ENCODE measurements around the gene LPCAT2. TPM values are rescaled to one million over a fixed set of nuclear protein-coding genes. Genes with fewer than 3 reads are reported as not detected.
"Not testable (repeated sequence)": the region's sequence is repeated elsewhere in the genome, so short reads cannot be mapped to it uniquely, and the experiment has no call there.

Gene LPCAT2
- total RNA-seq, 1 donor from 2014 or later = 11.3 TPM

DNA sequence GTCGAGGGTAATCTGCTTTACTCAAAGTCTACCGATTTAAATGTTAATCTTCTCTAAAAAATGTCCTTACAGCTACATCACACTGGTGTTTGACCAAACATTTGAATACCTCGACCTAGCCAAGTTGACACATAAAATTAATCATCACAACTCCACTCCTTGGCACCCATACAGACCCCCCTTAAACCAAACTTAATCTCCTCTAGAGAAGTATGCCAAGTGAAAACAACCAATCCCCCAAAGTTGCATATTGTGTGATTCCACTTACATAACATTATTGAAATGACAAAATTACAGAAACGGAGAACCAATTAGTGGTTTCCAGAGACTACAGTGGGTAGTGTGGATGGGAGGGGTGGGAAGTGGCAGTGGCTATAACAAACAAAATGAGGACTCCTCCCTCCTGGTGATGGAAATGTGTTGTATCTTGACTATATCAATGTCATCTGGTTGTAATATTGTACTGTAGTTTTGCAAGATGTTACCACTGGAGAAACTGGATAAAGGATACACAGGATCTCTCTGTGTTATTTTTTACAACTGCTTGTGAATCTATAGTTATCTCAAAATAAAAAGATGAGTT is 97.0 kb downstream of the LPCAT2 start:
- no peak for DNase-seq (ENCODE audit: extremely low spot score in 2 of 2)
- Histone ChIP-seq H3K27me3 (no peaks in the 10 kb centered on the region), H3K4me1 (no peaks in the 10 kb centered on the region), H3K36me3 (no peaks in the 10 kb centered on the region), H3K4me3 (no peak overlapping the region), H3K9me3 (no peaks in the 10 kb centered on the region), H3K27ac (no peak overlapping the region)
- TF ChIP-seq CTCF (IDR thresholded peaks at IDR 0.05) = no peak
- no peak for TF ChIP-seq POLR2AphosphoS5 (IDR thresholded peaks at IDR 0.05; ENCODE audit: insufficient read depth in 1 of 2, low read depth in 1 of 2)
- TF ChIP-seq POLR2A (IDR thresholded peaks at IDR 0.05) = no peak
- intact Hi-C loops (cut with DNase I) = loop anchor here (5.0 kb wide), 1 partner anchor 236 kb away; no protein-coding TSS in a partner anchor

DNA sequence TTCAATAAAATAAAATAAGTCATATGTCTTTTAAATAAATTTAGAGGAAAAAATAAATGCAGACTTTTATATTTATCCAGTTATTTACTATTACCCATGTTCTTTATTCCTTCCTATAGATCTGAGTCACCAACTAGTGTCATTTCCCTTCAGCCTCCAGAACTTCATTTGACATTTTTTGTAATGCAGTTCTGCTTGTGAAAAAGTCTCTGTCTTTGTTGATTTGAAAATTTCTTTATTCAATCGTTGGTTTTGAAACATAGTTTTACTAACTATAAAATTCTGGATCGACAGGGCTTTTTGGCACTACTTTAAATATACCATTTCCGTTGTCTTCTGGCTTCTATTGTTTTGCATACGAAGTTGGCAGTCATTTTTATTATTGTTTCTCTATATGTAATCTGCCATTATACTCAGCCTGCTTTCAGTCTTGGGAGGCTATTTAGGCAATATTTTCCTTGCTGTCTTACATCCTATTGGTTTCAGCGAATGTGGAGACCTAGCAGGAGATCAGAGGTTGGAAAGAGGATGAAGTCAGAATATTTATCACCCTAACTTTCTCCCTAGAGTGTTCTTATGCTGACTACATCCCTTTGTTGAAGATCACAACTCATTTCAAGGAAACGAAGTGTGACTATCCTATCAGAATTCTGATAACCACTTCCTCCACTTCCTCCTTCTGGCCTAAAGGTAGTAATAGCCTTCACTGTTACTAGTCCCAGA is 104.9 kb downstream of the LPCAT2 start:
- H3K4me1 ChIP-seq = no peaks in the 10 kb centered on the region
- no peaks in the 10 kb centered on the region for H3K27me3 ChIP-seq
- no peak overlapping the region for H3K4me3 ChIP-seq
- no peak overlapping the region for H3K27ac ChIP-seq
- no peak for DNase-seq (ENCODE audit: extremely low spot score in 2 of 2)
- TF ChIP-seq POLR2A (IDR thresholded peaks at IDR 0.05) (no peak), POLR2AphosphoS5 (IDR thresholded peaks at IDR 0.05; ENCODE audit: insufficient read depth in 1 of 2, low read depth in 1 of 2) (no peak), CTCF (IDR thresholded peaks at IDR 0.05) (no peak)
- no peaks in the 10 kb centered on the region for H3K36me3 ChIP-seq
- no peaks in the 10 kb centered on the region for H3K9me3 ChIP-seq
- intact Hi-C loops (cut with DNase I) = no loop called here

DNA sequence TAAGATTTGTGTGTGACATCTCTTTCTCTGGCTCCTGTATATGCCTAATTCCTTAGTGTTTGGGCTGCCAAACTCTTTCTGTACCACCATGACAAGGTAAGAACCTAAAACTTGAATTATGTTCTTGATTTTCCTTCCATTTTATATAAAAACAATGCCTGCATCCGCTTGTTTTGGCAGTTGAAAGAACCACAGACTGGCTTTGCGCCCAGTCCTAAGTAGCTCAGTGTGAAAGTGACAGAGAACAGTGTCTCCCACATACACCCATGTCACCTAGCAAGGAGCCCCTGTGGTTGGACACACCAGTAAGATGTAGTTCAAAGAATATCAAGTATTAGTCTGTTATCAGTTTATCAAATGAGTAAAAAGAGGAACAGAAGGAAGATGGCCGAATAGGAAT is 106.2 kb downstream of the LPCAT2 start:
- no peak for TF ChIP-seq CTCF (IDR thresholded peaks at IDR 0.05)
- no peak for TF ChIP-seq POLR2AphosphoS5 (IDR thresholded peaks at IDR 0.05; ENCODE audit: insufficient read depth in 1 of 2, low read depth in 1 of 2)
- TF ChIP-seq POLR2A (IDR thresholded peaks at IDR 0.05) = no peak
- intact Hi-C loops (cut with DNase I) = no loop called here
- Histone ChIP-seq H3K27me3 (no peaks in the 10 kb centered on the region), H3K4me3 (no peak overlapping the region), H3K4me1 (no peaks in the 10 kb centered on the region), H3K27ac (no peak overlapping the region), H3K36me3 (no peaks in the 10 kb centered on the region), H3K9me3 (no peaks in the 10 kb centered on the region)
- no peak for DNase-seq (ENCODE audit: extremely low spot score in 2 of 2)

- H3K4me3 ChIP-seq; H3K36me3 ChIP-seq; H3K27ac ChIP-seq; intact Hi-C loops (cut with DNase I); H3K4me1 ChIP-seq; H3K9me3 ChIP-seq; DNase-seq (ENCODE audit: extremely low spot score in 2 of 2); H3K27me3 ChIP-seq: not testable (repeated sequence)
These were observed 106.8 kb downstream of the LPCAT2 start for GRCh38 chr16:55615670-55616069.

- no peak overlapping the region for H3K27ac ChIP-seq
- DNase-seq (ENCODE audit: extremely low spot score in 2 of 2) = no peak
- no peaks in the 10 kb centered on the region for H3K9me3 ChIP-seq
- TF ChIP-seq CTCF (IDR thresholded peaks at IDR 0.05) = no peak
- no peak for TF ChIP-seq POLR2AphosphoS5 (IDR thresholded peaks at IDR 0.05; ENCODE audit: insufficient read depth in 1 of 2, low read depth in 1 of 2)
- TF ChIP-seq POLR2A (IDR thresholded peaks at IDR 0.05) = no peak
- intact Hi-C loops (cut with DNase I) = no loop called here
- H3K36me3 ChIP-seq = no peaks in the 10 kb centered on the region
- no peaks in the 10 kb centered on the region for H3K4me1 ChIP-seq
- H3K4me3 ChIP-seq = no peak overlapping the region
- H3K27me3 ChIP-seq = no peaks in the 10 kb centered on the region
These were observed 112.9 kb downstream of the LPCAT2 start for GRCh38 chr16:55621771-55622170.

All from vagina (tissue), 2 donors.